GM10847 (cell line): ENCODE measurements around the gene CFAP210.

Experiments used
- POLR2A ChIP-seq: IDR thresholded peaks from 2 replicates; pipeline ENCODE4 v1.6.1; 2011; ENCODE audit not compliant: insufficient read length; ENCODE audit errors: extremely low read depth

CFAP210 gene

GRCh38 chr2:169661265-169661664 is 32.9 kb downstream of the CFAP210 start:
- no peak for TF ChIP-seq POLR2A

- no peak for TF ChIP-seq POLR2A
These were observed 34.9 kb downstream of the CFAP210 start for GRCh38 chr2:169659320-169659719.

DNA sequence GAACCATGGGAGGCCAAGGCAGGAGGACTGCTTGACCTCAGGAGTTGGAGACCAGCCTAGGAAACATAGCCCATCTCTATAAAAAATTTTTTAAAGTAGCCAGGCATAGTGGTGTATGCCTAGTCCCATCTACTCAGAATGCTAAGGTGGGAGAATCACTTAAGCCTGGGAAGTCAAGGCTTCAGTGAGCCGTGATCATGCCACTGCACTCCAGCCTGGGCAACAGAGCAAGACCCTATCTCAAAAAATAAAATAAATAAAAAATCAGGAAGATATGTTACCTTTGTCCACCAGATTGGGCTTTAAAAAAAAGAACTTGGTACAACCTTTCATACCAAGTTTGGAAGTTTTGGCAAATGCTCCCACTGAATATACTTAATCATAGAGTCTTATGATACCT is 35.3 kb downstream of the CFAP210 start:
- TF ChIP-seq POLR2A, result no peak

DNA sequence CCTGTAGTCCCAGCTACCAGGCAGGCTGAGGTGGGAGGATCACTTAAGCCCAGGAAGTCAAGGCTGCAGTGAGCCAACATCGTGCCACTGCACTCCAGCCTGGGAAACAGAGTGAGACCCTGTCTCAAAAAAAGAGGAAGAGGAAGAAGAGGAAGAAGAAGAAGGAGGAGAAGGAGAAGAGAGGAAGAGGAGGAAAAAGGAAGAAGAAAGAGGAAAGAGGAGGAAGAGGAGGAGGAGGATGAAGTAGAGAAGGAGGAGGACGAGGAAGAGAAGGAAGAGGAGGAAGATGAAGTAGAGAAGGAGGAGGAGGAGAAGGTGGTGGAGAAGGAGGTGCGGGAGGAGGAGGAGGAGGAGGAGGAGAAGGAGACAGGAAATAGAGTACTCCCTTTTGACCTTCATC is 38.0 kb downstream of the CFAP210 start:
- TF ChIP-seq POLR2A, result no peak

DNA sequence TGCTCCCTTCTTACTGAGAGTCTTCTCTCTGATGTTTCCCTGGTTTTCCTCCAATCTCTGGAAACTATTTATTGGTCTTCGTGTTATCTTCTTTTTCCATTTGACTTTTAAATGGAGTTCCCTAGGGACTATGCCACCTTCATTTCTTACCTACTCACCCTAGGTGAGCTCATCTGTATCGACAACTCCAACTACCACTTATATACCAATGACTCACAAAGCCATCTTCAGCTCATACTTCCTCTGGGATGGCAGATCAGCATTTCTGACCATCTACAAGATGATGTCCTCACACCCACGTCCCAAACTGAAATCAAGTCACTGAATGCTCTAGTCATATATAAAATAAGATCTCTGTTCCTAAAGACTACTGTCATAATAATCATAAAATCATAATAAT is 40.6 kb downstream of the CFAP210 start:
- TF ChIP-seq POLR2A, result no peak

- no peak for TF ChIP-seq POLR2A
These were observed 44.9 kb downstream of the CFAP210 start for GRCh38 chr2:169649278-169649677.

- TF ChIP-seq POLR2A, result no peak
These were observed 46.7 kb downstream of the CFAP210 start for GRCh38 chr2:169647496-169647895.

DNA sequence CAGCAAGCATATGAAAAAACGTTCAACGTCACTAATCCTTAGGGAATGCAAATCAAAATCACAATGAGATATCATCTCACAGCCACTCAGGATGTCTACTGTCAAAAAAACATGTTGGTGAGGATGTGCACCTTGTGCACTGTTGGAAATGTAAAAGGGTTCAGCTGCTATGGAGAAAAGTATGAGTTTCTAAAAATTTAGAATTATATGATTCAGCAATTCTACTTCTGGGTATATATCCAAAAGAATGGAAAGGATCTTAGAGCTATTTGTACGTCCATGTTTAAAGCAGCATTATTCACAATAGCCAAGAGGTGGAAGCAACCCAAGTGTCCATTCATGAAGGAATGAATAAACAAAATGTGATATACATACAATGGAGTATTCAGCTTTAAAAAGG is 50.0 kb downstream of the CFAP210 start:
- no peak for TF ChIP-seq POLR2A

GRCh38 chr2:169641464-169641863 is 52.7 kb downstream of the CFAP210 start:
- TF ChIP-seq POLR2A, result no peak

- no peak for TF ChIP-seq POLR2A
These were observed 54.1 kb downstream of the CFAP210 start for GRCh38 chr2:169640104-169640503.

- TF ChIP-seq POLR2A, result no peak
These were observed 56.6 kb downstream of the CFAP210 start for GRCh38 chr2:169637620-169638019.

DNA sequence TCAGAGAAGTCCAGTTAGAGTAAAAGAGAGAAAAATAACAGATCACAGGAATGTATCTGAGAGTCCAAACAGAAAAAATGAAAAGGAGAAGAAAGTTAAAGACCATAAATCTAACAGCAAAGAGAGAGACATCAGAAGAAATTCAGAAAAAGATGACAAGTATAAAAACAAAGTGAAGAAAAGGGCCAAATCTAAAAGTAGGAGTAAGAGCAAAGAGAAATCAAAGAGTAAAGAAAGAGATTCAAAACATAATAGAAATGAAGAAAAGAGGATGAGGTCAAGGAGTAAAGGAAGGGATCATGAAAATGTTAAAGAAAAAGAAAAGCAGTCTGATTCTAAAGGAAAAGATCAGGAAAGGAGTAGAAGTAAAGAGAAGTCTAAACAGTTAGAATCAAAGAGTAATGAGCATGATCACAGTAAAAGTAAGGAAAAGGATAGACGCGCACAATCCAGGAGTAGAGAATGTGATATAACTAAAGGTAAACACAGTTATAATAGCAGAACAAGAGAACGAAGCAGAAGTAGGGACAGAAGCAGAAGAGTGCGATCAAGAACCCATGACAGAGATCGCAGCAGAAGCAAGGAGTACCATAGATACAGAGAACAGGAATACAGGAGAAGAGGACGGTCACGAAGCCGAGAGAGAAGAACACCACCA is 57.6 kb downstream of the CFAP210 start:
- no peak for TF ChIP-seq POLR2A

DNA sequence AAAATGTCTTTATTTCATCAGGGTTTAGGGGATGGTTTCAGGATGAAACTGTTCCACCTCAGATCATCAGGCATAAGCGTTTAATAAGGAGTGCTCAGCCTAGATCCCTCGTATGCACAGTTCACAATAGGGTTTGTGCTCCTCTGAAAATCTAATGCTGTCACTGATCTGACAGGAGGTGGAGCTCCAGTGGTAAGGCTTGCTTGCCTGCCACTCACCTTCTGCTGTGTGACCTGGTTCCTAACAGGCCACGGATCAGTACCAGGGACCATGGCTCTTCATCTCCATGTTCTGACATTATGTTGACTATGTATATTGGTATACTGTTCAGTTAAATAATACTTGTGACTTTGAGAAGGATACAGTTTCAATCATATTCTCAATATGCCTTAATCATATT is 68.4 kb downstream of the CFAP210 start:
- no peak for TF ChIP-seq POLR2A

- no peak for TF ChIP-seq POLR2A
These were observed 71.0 kb downstream of the CFAP210 start for GRCh38 chr2:169623235-169623634.

GRCh38 chr2:169620509-169620908 is 73.7 kb downstream of the CFAP210 start:
- no peak for TF ChIP-seq POLR2A

DNA sequence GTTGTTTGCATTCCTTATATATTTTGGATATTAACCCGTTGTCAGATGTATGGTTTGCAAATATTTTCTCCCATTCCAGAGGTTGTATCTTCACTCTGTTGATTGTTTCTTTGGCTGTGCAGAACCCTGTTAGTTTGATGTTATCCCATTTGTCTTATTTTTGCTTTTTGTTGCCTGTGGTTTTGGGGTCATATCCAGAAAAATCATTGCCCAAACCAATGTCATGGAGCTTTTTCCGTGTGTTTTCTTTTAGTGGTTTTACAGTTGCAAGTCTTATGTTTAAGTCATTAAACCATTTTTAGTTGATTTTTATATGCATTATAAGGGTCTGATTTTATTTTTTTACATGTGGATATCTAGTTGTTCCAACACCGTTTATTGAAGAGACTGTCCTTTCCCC is 74.3 kb downstream of the CFAP210 start:
- no peak for TF ChIP-seq POLR2A

DNA sequence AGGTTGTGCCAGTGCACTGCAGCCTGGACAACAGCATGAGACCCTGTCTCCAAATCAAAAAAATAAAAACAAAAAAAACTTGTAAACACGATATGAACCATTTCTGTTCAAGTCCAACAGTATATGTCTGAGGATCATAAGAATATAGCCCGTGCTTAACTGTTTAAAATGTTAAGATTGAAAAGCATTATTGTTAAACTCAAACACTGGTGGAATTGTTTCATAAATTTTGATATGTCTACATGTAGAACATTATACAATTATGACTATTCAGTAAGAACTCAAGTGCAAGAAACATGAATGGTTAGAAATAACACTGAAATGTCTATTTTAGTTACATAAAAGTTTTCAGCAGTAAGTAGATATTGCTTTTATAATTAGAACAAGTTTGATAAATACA is 80.3 kb downstream of the CFAP210 start:
- no peak for TF ChIP-seq POLR2A
